OCI-LY7 (cell line): ENCODE data around the gene PSAP.

Source experiments
- CTCF ChIP-seq: fragments of 200-600 bp; sonication (generic); conservative IDR thresholded peaks from 2 replicates; pipeline ENCODE4 v1.5.1; 2014; ENCODE audit warnings: mild to moderate bottlenecking, antibody characterized with exemption, low read length, moderate library complexity, mixed read lengths
- EZH2phosphoT487 ChIP-seq: fragments of 200-600 bp; sonication (generic); IDR thresholded peaks from 2 replicates; pipeline ENCODE4 v1.6.1; 2018; ENCODE audit warnings: low read depth, borderline replicate concordance, mild to moderate bottlenecking, mixed run types, antibody characterized with exemption, low read length, moderate library complexity, mixed read lengths

- TF ChIP-seq CTCF: no peak
- no peak for TF ChIP-seq EZH2phosphoT487
Observed at GRCh38 chr10:71827852-71828251, 23.2 kb downstream of the PSAP start.
